ENCODE measurements around the gene ACTL8. TPM values are rescaled to one million over a fixed set of nuclear protein-coding genes. Genes with fewer than 3 reads are reported as not detected.
A peak's percentile ranks its signal among the peaks of the same experiment; 100 is the strongest.

ACTL8 gene
- polyA plus RNA-seq (ENCODE audit: insufficient read length in 3 of 3) = under 1 TPM in 1 of 3 donors, not detected in 2; 0.06 TPM
- long read RNA-seq, donor 1 = 0 reads
- long read RNA-seq, donor 2 = 0 reads
- long read RNA-seq, donor 3 = 0 reads
- long read RNA-seq, donor 4 = 0 reads
- long read RNA-seq, donor 5 = 0 reads
- long read RNA-seq, donor 6 = 0 reads
- long read RNA-seq, donor 7 = 0 reads
- long read RNA-seq, donor 8 = 0 reads
- long read RNA-seq, donor 9 = 0 reads
- long read RNA-seq, donor 10 = 0 reads
- long read RNA-seq, donor 11 = 0 reads
- long read RNA-seq, donor 12 = 0 reads
- long read RNA-seq, donor 13 = 0 reads
- long read RNA-seq, donor 14 = 0 reads
- long read RNA-seq, donor 15 = 0 reads
- long read RNA-seq, donor 16 = 0 reads

GRCh38 chr1:17755120-17755519 is at the start of gene ACTL8:
ACTL8 (plus strand) TSS chr1:17755333; CDS start chr1:17823009, 67,676 bp downstream.
- no peak for DNase-seq (ENCODE audit: extremely low read depth in 1 of 11, low read depth in 9 of 11, low spot score in 4 of 11)

GRCh38 chr1:17706445-17706844 is 48.7 kb upstream of the ACTL8 start:
- no peak for DNase-seq (ENCODE audit: extremely low read depth in 1 of 11, low read depth in 9 of 11, low spot score in 4 of 11)

GRCh38 chr1:17709981-17710380 is 45.2 kb upstream of the ACTL8 start:
- no peak for DNase-seq (ENCODE audit: extremely low read depth in 1 of 11, low read depth in 9 of 11, low spot score in 4 of 11)

GRCh38 chr1:17710889-17711576 is 44.1 kb upstream of the ACTL8 start:
- DNase-seq (ENCODE audit: extremely low read depth in 1 of 11, low read depth in 9 of 11, low spot score in 4 of 11) = no peak

- no peak for DNase-seq (ENCODE audit: extremely low read depth in 1 of 11, low read depth in 9 of 11, low spot score in 4 of 11)
Observed at GRCh38 chr1:17711577-17711910, 43.6 kb upstream of the ACTL8 start.

- DNase-seq (ENCODE audit: extremely low read depth in 1 of 11, low read depth in 9 of 11, low spot score in 4 of 11) = no peak
Observed at GRCh38 chr1:17711941-17712340, 43.2 kb upstream of the ACTL8 start.

- no peak for DNase-seq (ENCODE audit: extremely low read depth in 1 of 11, low read depth in 9 of 11, low spot score in 4 of 11)
Observed at GRCh38 chr1:17713993-17714392, 41.1 kb upstream of the ACTL8 start.

- peak; percentile 35 to 86 (median 67) for DNase-seq (ENCODE audit: extremely low read depth in 1 of 11, low read depth in 9 of 11, low spot score in 4 of 11)
Observed at GRCh38 chr1:17717594-17718535, 37.3 kb upstream of the ACTL8 start.

GRCh38 chr1:17719874-17720273 is 35.3 kb upstream of the ACTL8 start:
- no peak for DNase-seq (ENCODE audit: extremely low read depth in 1 of 11, low read depth in 9 of 11, low spot score in 4 of 11)

- DNase-seq (ENCODE audit: extremely low read depth in 1 of 11, low read depth in 9 of 11, low spot score in 4 of 11) = no peak
Observed at GRCh38 chr1:17721444-17721843, 33.7 kb upstream of the ACTL8 start.

- DNase-seq (ENCODE audit: extremely low read depth in 1 of 11, low read depth in 9 of 11, low spot score in 4 of 11) = no peak
Observed at GRCh38 chr1:17723684-17724083, 31.4 kb upstream of the ACTL8 start.

- no peak for DNase-seq (ENCODE audit: extremely low read depth in 1 of 11, low read depth in 9 of 11, low spot score in 4 of 11)
Observed at GRCh38 chr1:17724150-17724549, 31.0 kb upstream of the ACTL8 start.

- no peak for DNase-seq (ENCODE audit: extremely low read depth in 1 of 11, low read depth in 9 of 11, low spot score in 4 of 11)
Observed at GRCh38 chr1:17725084-17725719, 29.9 kb upstream of the ACTL8 start.

- DNase-seq (ENCODE audit: extremely low read depth in 1 of 11, low read depth in 9 of 11, low spot score in 4 of 11) = no peak
Observed at GRCh38 chr1:17725811-17726582, 29.1 kb upstream of the ACTL8 start.

- DNase-seq (ENCODE audit: extremely low read depth in 1 of 11, low read depth in 9 of 11, low spot score in 4 of 11) = no peak
Observed at GRCh38 chr1:17728123-17728712, 26.9 kb upstream of the ACTL8 start.

- no peak for DNase-seq (ENCODE audit: extremely low read depth in 1 of 11, low read depth in 9 of 11, low spot score in 4 of 11)
Observed at GRCh38 chr1:17729248-17729647, 25.9 kb upstream of the ACTL8 start.

- no peak for DNase-seq (ENCODE audit: extremely low read depth in 1 of 11, low read depth in 9 of 11, low spot score in 4 of 11)
Observed at GRCh38 chr1:17729909-17730308, 25.2 kb upstream of the ACTL8 start.

- no peak for DNase-seq (ENCODE audit: extremely low read depth in 1 of 11, low read depth in 9 of 11, low spot score in 4 of 11)
Observed at GRCh38 chr1:17731460-17731859, 23.7 kb upstream of the ACTL8 start.
